Measurements from ENCODE around the gene TMPRSS9.

- TF ChIP-seq CTCF (conservative IDR thresholded peaks at IDR 0.05; ENCODE audit: low read depth, low read length) (no peak), EZH2phosphoT487 (IDR thresholded peaks at IDR 0.05; ENCODE audit: borderline replicate concordance, low read length) (no peak)
Observed at GRCh38 chr19:2427429-2428320, 67.6 kb downstream of the TMPRSS9 start, which contains the start of gene TIMM13.

Measured in PC-3 (cell line).